Heart left ventricle (tissue), 16 donors: Measurements from ENCODE around the gene CYP11A1. TPM values are rescaled to one million over a fixed set of nuclear protein-coding genes. Genes with fewer than 3 reads are reported as not detected.
A peak's percentile ranks its signal among the peaks of the same experiment; 100 is the strongest.

Experiments
- ATAC-seq, 4 donors: fragments of 200-7000 bp; cut with Tn5 transposase; one replicate each; pipeline ENCODE4 v1.9.1; 2020 to 2022; ENCODE audit warnings: moderate library complexity in 4 of 4, mild to moderate bottlenecking in 3 of 4, moderate number of reproducible peaks in 1 of 4
- DNase-seq, 5 donors: peaks; one replicate each; pipeline ENCODE4 v3.0.0-alpha.2; 2020
- H3K27ac ChIP-seq, 12 donors: fragments of 200-600 bp; sonication (generic) in 4 of 12; one replicate each; pipeline versions ENCODE4 v1.5.0 to v1.8.0; 2016 to 2022; ENCODE audit warnings: mild to moderate bottlenecking in 2 of 12
- H3K27me3 ChIP-seq, 9 donors: fragments of 200-600 bp; sonication (generic) in 2 of 9; one replicate each; pipeline versions ENCODE4 v1.5.1 to v1.8.0; 2016 to 2022; ENCODE audit warnings: mild to moderate bottlenecking in 3 of 9
- H3K36me3 ChIP-seq, 9 donors: fragments of 200-600 bp; sonication (generic) in 2 of 9; one replicate each; pipeline versions ENCODE4 v1.5.0 to v1.8.0; 2018 to 2022; ENCODE audit warnings: mild to moderate bottlenecking in 2 of 9
- H3K4me1 ChIP-seq, 12 donors: fragments of 200-600 bp; sonication (generic) in 4 of 12; one replicate each; pipeline versions ENCODE4 v1.5.0 to v1.8.0; 2016 to 2022; ENCODE audit warnings: mild to moderate bottlenecking in 3 of 12
- H3K4me3 ChIP-seq, 12 donors: fragments of 200-600 bp; sonication (generic) in 4 of 12; one replicate each; pipeline versions ENCODE4 v1.5.0 to v1.8.0; 2017 to 2022; ENCODE audit warnings: mild to moderate bottlenecking in 9 of 12, moderate library complexity in 4 of 12
- H3K9me3 ChIP-seq, 12 donors: fragments of 200-600 bp; sonication (generic) in 4 of 12; one replicate each; pipeline versions ENCODE4 v1.5.0 to v1.8.0; 2016 to 2022; ENCODE audit warnings: mild to moderate bottlenecking in 1 of 12
- CTCF ChIP-seq, 12 donors: fragments of 200-600 bp; sonication (generic) in 4 of 12; IDR thresholded peaks; one replicate each; pipeline versions ENCODE4 v1.5.0 to v1.8.0; 2018 to 2022; ENCODE audit warnings: antibody characterized with exemption in 12 of 12, mild to moderate bottlenecking in 5 of 12
- POLR2A ChIP-seq, 2 donors: fragments of 450-650 bp; IDR thresholded peaks; one replicate each; pipeline ENCODE4 v1.6.1; 2017; ENCODE audit warnings: antibody characterized with exemption in 2 of 2, mild to moderate bottlenecking in 2 of 2, moderate library complexity in 2 of 2
- WGBS, 4 donors: extraction: QIAGEN DNeasy Blood & Tissue Kit in 2 of 4; methylation state at CpG; one replicate each; pipeline versions ENCODE4 v1.1.5 to v1.1.7; 2013 to 2018; 5-methylcytosine and 5-hydroxymethylcytosine counted together
- intact Hi-C, 10 donors: fragments of 100-400 bp; cut with DNase I; formaldehyde crosslinking; loops; one replicate each; pipeline versions ENCODE4 v1.11.1 to v1.14.2; 2022
- microRNA-seq, 4 donors: library from miRNA; unstranded; fragments of <30 nt; microRNA quantifications; one replicate each; pipeline versions ENCODE4 to v1.2.0, GENCODE V29; 2017 to 2020
- polyA plus RNA-seq, 2 donors: library from polyadenylated mRNA; stranded (reverse); fragments of 200-250 nt; gene quantifications; one replicate each; pipeline ENCODE4 v1.2.3, GENCODE V29; 2013
- total RNA-seq, 9 donors: library from RNA; depleted of rRNA in 2 of 9; stranded (reverse); fragments of >200 nt in 2 of 9; fragmentation: NEBNext Ultra II Directional in 3 of 9; extraction: Animal tissue kit (Norgen Biotek cat#: 25700) in 3 of 9; gene quantifications; one replicate each; pipeline versions ENCODE4 v1.1.0 to v1.2.4, GENCODE V29; 2016 to 2023
- donor health status: ischemic (EF 13 %, LVEDD 7.1; RV severe dilation, severe dysfunction).
- donor health status: healthy with polysubstance abuse.
- donor health status: DM: no; HTN: yes; CAD: no.
- donor health status: DM: no; HTN: no; CAD: no.
- donor health status: ischemic (EF 25% LVEDD 6.9; RV normal size, moderate dysfunction).
- donor health status: ischemic (EF 25% LVEDD 5.7; RV mildly dilated, moderate dysfunction).
- donor health status: healthy.
- donor health status: DM: yes; HTN: yes; CAD: no.
- donor health status: ischemic (EF 35%, LVEDD 5.7; RV mildly dilated, moderate dysfunction).
- donor health status: nonischemic (EF 11% LVEDD 7.7; RV severe dilation, severe dysfunction).
- donor health status: DM: yes; HTN: yes; CAD: no.
- donor health status: PGD.
- donor health status: ischemic (EF 29% LVEDD 5.4; RV normal size, mild dysfunction).
- donor health status: nonischemic (EF 23%, LVEDD 6.1; RV moderate dilation, normal function).

Gene CYP11A1
- total and polyA plus RNA-seq, 11 donors: 0.07 to 3.4 (median 0.87) TPM

GRCh38 chr15:74291101-74292071 is 76.1 kb downstream of the CYP11A1 start:
- no peaks in the 10 kb centered on the region for H3K9me3 ChIP-seq
- no peak for TF ChIP-seq CTCF (IDR thresholded peaks at IDR 0.05)
- TF ChIP-seq POLR2A (IDR thresholded peaks at IDR 0.05): no peak
- ATAC-seq: peak; percentile 72 to 92 (median 82)
- peaks cover 0 to 14% (median 0%) of the 10 kb centered on the region in 9 donors for H3K27me3 ChIP-seq
- H3K27ac ChIP-seq: no peak overlapping the region
- H3K36me3 ChIP-seq: no peaks in the 10 kb centered on the region
- peak; percentile 84 to 89 (median 87) for DNase-seq
- peaks cover 0 to 11% (median 5%) of the 10 kb centered on the region in 12 donors for H3K4me1 ChIP-seq
- intact Hi-C loops: loop anchor here in 1 of 10 donors (10.0 kb wide), 1 partner anchor 47 kb away; no protein-coding TSS in a partner anchor
- H3K4me3 ChIP-seq: no peak overlapping the region
- 7 to 9% (median 7%) methylated on average over 19 to 20 of the region's 20 CpGs for WGBS, 4 donors

GRCh38 chr15:74290645-74291044 is 76.8 kb downstream of the CYP11A1 start:
- DNase-seq (no peak), ATAC-seq (no peak)
- Histone ChIP-seq H3K27me3 (peaks cover 0 to 12% (median 0%) of the 10 kb centered on the region in 9 donors), H3K36me3 (no peaks in the 10 kb centered on the region), H3K4me3 (no peak overlapping the region), H3K4me1 (peaks cover 0 to 11% (median 5%) of the 10 kb centered on the region in 12 donors), H3K9me3 (no peaks in the 10 kb centered on the region), H3K27ac (no peak overlapping the region)
- intact Hi-C loops: loop anchor here in 1 of 10 donors (10.0 kb wide), 1 partner anchor 46 kb away; no protein-coding TSS in a partner anchor
- TF ChIP-seq CTCF (IDR thresholded peaks at IDR 0.05) (no peak), POLR2A (IDR thresholded peaks at IDR 0.05) (no peak)

DNA sequence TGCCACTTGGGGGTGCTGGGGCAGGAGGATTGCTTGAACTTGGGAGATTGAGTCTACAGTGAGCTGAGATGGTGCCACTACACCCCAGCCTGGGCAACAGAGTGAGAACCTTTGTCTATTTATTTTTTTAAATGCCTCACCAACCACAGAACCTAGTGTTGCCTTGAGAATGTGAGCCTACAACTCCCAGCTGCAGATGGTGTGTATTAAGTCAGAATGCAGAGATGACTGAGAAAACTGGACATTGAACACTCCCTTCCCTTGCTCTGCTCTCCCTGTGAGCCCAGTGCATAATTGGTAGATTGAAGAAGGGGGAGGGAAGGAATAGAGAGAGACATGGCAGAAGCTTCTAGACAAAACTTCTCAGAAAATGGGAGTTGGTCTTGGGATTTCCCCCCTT is 77.8 kb downstream of the CYP11A1 start:
- ATAC-seq: no peak
- TF ChIP-seq CTCF (IDR thresholded peaks at IDR 0.05): no peak
- TF ChIP-seq POLR2A (IDR thresholded peaks at IDR 0.05): no peak
- no peak for DNase-seq
- Histone ChIP-seq H3K36me3 (no peaks in the 10 kb centered on the region), H3K27ac (no peak overlapping the region), H3K27me3 (peaks cover 0 to 10% (median 0%) of the 10 kb centered on the region in 9 donors), H3K4me1 (peaks cover 0 to 11% (median 5%) of the 10 kb centered on the region in 12 donors), H3K4me3 (no peak overlapping the region), H3K9me3 (no peaks in the 10 kb centered on the region)
- intact Hi-C loops: loop anchor here in 2 of 10 donors (5.0 to 10.0 kb wide), 2 partner anchors 37 to 45 kb away; no protein-coding TSS in a partner anchor

Small RNAs within 50 kb of the gene (microRNA-seq; reads per million reads assigned to microRNA genes)
- 0 reads per million in 4 donors for gene MIR6881

Other genes starting within 250 kb of the CYP11A1 start
- gene ISLR2, start 237.1 kb downstream of the CYP11A1 start, total RNA-seq: 1 to 10 TPM; 1.6 to 9.0 (median 2.9) TPM
- 1 to 10 TPM; 4.6 to 5.6 TPM for gene ISLR2, start 237.1 kb downstream of the CYP11A1 start, polyA plus RNA-seq
- 10 to 100 TPM in 7 of 9 donors, 1 to 10 TPM in 2; 5.1 to 32.3 (median 16.9) TPM for gene ISLR, start 193.9 kb downstream of the CYP11A1 start, total RNA-seq
- 1 to 10 TPM; 6.4 to 9.1 TPM for gene ISLR, start 193.9 kb downstream of the CYP11A1 start, polyA plus RNA-seq
- under 1 TPM in 2 of 9 donors, not detected in 7; 0.14 to 0.24 TPM for gene STRA6, start 164.9 kb downstream of the CYP11A1 start, total RNA-seq
- gene STRA6, start 164.9 kb downstream of the CYP11A1 start, polyA plus RNA-seq: under 1 TPM in 1 of 2 donors, not detected in 1; 0.08 TPM
- gene CCDC33, start 131.3 kb downstream of the CYP11A1 start, total RNA-seq: not detected
- under 1 TPM in 1 of 2 donors, not detected in 1; 0.08 TPM for gene CCDC33, start 131.3 kb downstream of the CYP11A1 start, polyA plus RNA-seq
- gene SEMA7A, start 66.3 kb upstream of the CYP11A1 start, total RNA-seq: 1 to 10 TPM in 8 of 9 donors, under 1 TPM in 1; 0.81 to 7.5 (median 1.9) TPM
- under 1 TPM; 0.53 to 0.98 TPM for gene SEMA7A, start 66.3 kb upstream of the CYP11A1 start, polyA plus RNA-seq
- 100 to 1,000 TPM in 1 of 9 donors, 10 to 100 TPM in 8; 40.6 to 102 (median 54.5) TPM for gene UBL7, start 93.5 kb upstream of the CYP11A1 start, total RNA-seq
- gene UBL7, start 93.5 kb upstream of the CYP11A1 start, polyA plus RNA-seq: 10 to 100 TPM; 45.4 to 45.5 TPM
- gene ARID3B, start 173.6 kb upstream of the CYP11A1 start, total RNA-seq: 1 to 10 TPM; 1.3 to 4.3 (median 2.6) TPM
- gene ARID3B, start 173.6 kb upstream of the CYP11A1 start, polyA plus RNA-seq: 1 to 10 TPM; 1.9 to 2.1 TPM
- 10 to 100 TPM; 32.8 to 75.9 (median 49.9) TPM for gene CLK3, start 248.2 kb upstream of the CYP11A1 start, total RNA-seq
- 10 to 100 TPM; 31.0 to 43.5 TPM for gene CLK3, start 248.2 kb upstream of the CYP11A1 start, polyA plus RNA-seq